ENCODE measurements around the gene PTPRN2. TPM values are rescaled to one million over a fixed set of nuclear protein-coding genes. Genes with fewer than 3 reads are reported as not detected.

PTPRN2 gene
- polyA plus RNA-seq, 6 donors from 2014 or later: 1.4 to 4.6 (median 3.8) TPM

DNA sequence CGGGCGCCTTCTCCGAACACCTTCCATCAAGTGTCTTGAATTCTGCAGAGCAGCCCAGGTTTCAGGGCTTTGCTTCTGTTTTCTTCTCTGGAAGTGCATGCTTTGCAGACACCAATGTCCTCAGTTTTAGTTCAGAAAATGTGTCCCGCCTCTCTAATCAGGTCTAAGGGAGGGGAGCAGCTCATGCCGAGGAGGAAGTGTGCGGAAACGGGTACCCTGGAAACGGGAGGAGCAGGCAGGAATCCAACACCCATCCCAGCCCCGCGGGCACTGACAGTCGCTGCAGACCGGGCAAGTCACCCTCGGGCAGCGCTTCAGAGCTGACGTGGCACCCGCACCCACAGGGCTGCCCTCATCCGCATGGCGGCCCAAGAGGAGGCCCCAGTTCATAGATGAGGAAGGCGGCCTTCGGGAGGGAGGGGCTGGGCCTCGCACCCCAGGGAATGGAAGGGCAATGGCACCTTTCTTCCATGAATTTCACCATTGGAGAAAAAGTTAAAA lies 912.1 kb downstream of the PTPRN2 start:
- Mint-ChIP-seq H3K27ac (no peak overlapping the region), H3K4me3 (no peak overlapping the region), H3K9me3 (peaks cover 0 to 3% (median 0%) of the 10 kb centered on the region in 7 donors), H3K36me3 (no peaks in the 10 kb centered on the region), H3K27me3 (peaks cover 42 to 64% (median 55%) of the 10 kb centered on the region in 3 donors), H3K4me1 (peaks cover 0 to 3% (median 0%) of the 10 kb centered on the region in 3 donors)
- DNase-seq: no peak
- no peak for ATAC-seq (ENCODE audit: low read depth in 2 of 2)

- Mint-ChIP-seq H3K27ac (no peak overlapping the region), H3K36me3 (no peaks in the 10 kb centered on the region), H3K4me1 (peaks cover 0 to 9% (median 2%) of the 10 kb centered on the region in 3 donors), H3K27me3 (peaks cover 40 to 64% (median 50%) of the 10 kb centered on the region in 3 donors), H3K9me3 (peaks cover 0 to 3% (median 0%) of the 10 kb centered on the region in 7 donors), H3K4me3 (no peak overlapping the region)
- no peak for ATAC-seq (ENCODE audit: low read depth in 2 of 2)
- DNase-seq: no peak
These were observed 912.8 kb downstream of the PTPRN2 start for GRCh38 chr7:157674715-157675426.

DNA sequence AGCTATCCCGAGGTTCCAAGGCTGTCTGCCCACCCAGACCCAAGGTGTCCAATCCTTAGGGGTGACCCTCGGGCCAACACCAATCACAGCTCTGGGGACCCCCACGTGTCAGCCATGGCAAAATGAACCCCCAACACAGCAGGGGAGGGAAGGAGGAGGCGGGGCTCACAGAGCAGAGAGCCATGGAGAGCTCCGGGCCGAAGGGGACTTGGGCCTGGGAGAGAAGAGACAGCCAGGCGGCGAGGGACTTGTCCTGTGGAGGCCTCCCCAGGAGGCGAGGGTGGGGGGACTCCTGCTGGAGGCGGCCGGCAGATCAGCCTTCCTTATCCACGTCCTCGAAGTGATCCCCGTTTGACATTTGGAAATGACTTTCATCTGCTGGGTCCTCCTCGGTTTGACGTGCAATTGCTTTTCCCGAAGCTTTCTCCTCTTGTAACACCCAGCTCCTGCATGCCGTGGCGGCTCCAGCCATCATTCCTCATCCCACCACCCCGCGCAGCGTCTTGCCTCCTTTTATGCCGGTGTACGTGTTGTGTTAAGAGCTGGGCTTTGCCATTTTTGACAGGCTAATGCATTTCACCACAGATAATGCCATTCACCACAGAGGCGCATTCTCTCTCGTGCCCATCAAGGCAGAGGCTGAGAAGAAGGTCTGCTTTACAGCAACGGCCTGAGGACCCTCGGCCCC lies 913.5 kb downstream of the PTPRN2 start:
- Mint-ChIP-seq H3K4me3 (no peak overlapping the region), H3K27ac (peak overlapping the region in 1 of 6 donors; percentile 42), H3K9me3 (peaks cover 0 to 3% (median 0%) of the 10 kb centered on the region in 7 donors), H3K27me3 (peaks cover 37 to 64% (median 51%) of the 10 kb centered on the region in 3 donors), H3K36me3 (no peaks in the 10 kb centered on the region), H3K4me1 (peaks cover 7 to 16% (median 9%) of the 10 kb centered on the region in 3 donors)
- ATAC-seq (ENCODE audit: low read depth in 2 of 2): no peak
- DNase-seq: no peak

GRCh38 chr7:157673573-157673972 lies 914.0 kb downstream of the PTPRN2 start:
- peaks cover 0 to 3% (median 0%) of the 10 kb centered on the region in 7 donors for H3K9me3 Mint-ChIP-seq
- H3K36me3 Mint-ChIP-seq: no peaks in the 10 kb centered on the region
- no peak overlapping the region for H3K4me3 Mint-ChIP-seq
- H3K4me1 Mint-ChIP-seq: peaks cover 9 to 22% (median 13%) of the 10 kb centered on the region in 3 donors
- H3K27me3 Mint-ChIP-seq: peaks cover 31 to 64% (median 51%) of the 10 kb centered on the region in 3 donors
- no peak for DNase-seq
- no peak for ATAC-seq (ENCODE audit: low read depth in 2 of 2)
- no peak overlapping the region for H3K27ac Mint-ChIP-seq

- Mint-ChIP-seq H3K4me3 (no peak overlapping the region), H3K27me3 (peaks cover 20 to 51% (median 39%) of the 10 kb centered on the region in 3 donors), H3K27ac (no peak overlapping the region), H3K36me3 (no peaks in the 10 kb centered on the region), H3K4me1 (peaks cover 11 to 26% (median 19%) of the 10 kb centered on the region in 3 donors), H3K9me3 (peaks cover 0 to 1% (median 0%) of the 10 kb centered on the region in 7 donors)
- DNase-seq: no peak
- no peak for ATAC-seq (ENCODE audit: low read depth in 2 of 2)
These were observed 916.0 kb downstream of the PTPRN2 start for GRCh38 chr7:157671358-157672255.

DNA sequence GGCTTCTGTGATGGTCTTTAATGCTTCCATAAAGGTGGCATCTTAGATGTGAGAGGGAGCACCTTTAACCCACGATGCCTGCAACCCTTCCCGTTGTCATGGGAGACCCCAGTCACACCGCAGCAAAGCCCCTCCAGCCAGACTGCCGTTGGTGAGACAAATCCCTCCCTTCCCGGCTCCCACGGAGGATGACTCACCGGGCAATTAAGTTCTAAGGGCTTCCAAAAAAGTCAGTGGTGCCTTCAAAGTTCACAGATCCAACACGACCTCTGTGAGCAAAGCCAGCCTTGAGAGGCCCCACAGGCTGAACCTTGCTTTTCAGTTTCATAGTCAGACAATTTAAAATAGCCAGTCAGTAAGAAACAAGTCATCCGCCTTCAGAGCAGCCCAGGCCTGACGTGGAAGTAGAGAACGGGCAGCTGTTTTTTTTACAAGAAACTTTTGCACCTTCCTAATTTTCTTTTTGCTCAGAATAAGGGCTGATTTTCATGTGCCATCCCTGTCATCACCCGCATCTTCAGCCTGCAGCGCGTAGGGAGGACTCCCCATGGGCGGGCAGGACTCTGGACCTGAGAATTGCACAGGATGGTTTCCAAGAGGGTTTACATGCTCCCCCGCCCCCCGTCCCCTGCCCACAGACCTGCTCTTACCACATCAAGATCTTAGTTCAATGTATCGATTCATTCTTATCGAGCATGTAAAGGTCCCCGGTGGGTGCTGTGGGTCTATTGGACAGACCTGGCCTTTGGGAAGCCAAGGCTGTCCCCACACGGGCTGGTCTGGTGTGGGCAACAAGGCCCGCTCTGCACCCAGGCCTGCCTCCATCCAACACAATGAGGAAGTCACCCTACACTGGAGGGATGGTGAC lies 916.9 kb downstream of the PTPRN2 start:
- ATAC-seq (ENCODE audit: low read depth in 2 of 2) (no peak), DNase-seq (no peak)
- Mint-ChIP-seq H3K4me1 (peaks cover 11 to 26% (median 19%) of the 10 kb centered on the region in 3 donors), H3K36me3 (no peaks in the 10 kb centered on the region), H3K4me3 (peak overlapping the region in 1 of 8 donors; percentile 6), H3K27ac (no peak overlapping the region), H3K9me3 (peaks cover 0 to 1% (median 0%) of the 10 kb centered on the region in 7 donors), H3K27me3 (peaks cover 20 to 43% (median 30%) of the 10 kb centered on the region in 3 donors)

GRCh38 chr7:157669768-157670351 lies 917.8 kb downstream of the PTPRN2 start:
- Mint-ChIP-seq H3K4me3 (peak overlapping the region in 5 of 8 donors; percentile 10 to 69 (median 37)), H3K4me1 (peaks cover 11 to 26% (median 19%) of the 10 kb centered on the region in 3 donors), H3K9me3 (peaks cover 0 to 9% (median 0%) of the 10 kb centered on the region in 7 donors), H3K27ac (no peak overlapping the region), H3K27me3 (peaks cover 20 to 37% (median 23%) of the 10 kb centered on the region in 3 donors), H3K36me3 (no peaks in the 10 kb centered on the region)
- no peak for DNase-seq
- no peak for ATAC-seq (ENCODE audit: low read depth in 2 of 2)

DNA sequence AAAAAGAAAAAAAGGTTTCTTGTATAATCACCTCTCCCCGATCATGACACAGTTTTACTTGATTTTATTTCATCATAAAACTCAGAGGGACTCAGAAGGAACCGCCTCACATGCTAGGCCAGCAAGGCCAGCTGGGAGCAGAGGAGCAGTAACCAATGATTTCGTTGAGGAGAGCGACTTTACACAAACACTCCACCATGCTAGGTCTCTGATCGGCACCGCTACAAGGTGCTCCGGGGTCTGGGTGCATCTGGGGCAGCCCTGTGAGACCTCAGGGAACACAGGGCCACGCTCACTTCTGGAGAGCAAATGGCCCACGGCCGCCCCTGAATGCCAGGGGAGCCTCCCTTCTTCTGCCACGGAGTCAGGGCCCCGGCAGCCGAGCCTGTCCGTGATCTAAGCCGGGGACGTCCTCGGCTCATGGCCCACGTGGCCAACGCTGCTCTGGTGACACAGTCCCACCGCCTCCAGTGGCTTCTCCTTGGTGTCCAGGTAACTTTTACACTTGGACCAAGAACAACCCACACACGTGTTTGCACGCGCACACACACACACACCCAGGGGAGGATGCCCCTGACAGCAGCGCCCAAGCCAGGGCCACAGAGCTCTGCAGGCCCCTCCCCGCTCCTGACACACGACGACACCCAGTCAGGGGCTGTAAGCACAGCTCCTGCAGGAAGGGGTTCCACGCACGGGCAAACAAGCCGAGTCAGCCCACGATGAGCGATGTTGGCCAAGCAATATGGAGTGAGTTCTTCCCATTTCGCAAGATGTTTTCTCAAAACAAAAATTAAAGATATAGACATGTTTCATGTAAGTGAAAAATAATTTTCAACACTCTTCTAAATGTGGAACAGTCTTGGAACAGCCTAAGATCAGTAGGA lies 918.5 kb downstream of the PTPRN2 start:
- DNase-seq: no peak
- ATAC-seq (ENCODE audit: low read depth in 2 of 2): no peak
- Mint-ChIP-seq H3K27ac (peak overlapping the region in 2 of 6 donors; percentile 74 to 77), H3K9me3 (peaks cover 0 to 9% (median 0%) of the 10 kb centered on the region in 7 donors), H3K27me3 (peaks cover 16 to 30% (median 16%) of the 10 kb centered on the region in 3 donors), H3K36me3 (no peaks in the 10 kb centered on the region), H3K4me1 (peaks cover 11 to 26% (median 19%) of the 10 kb centered on the region in 3 donors), H3K4me3 (peak overlapping the region in 5 of 8 donors; percentile 32 to 69 (median 60))

- Mint-ChIP-seq H3K4me1 (peaks cover 11 to 26% (median 19%) of the 10 kb centered on the region in 3 donors), H3K27ac (peak overlapping the region in 2 of 6 donors; percentile 74 to 77), H3K27me3 (peaks cover 12 to 25% (median 16%) of the 10 kb centered on the region in 3 donors), H3K4me3 (peak overlapping the region in 4 of 8 donors; percentile 27 to 71 (median 44)), H3K36me3 (no peaks in the 10 kb centered on the region), H3K9me3 (peaks cover 0 to 9% (median 0%) of the 10 kb centered on the region in 7 donors)
- DNase-seq: no peak
- ATAC-seq (ENCODE audit: low read depth in 2 of 2): no peak
These were observed 919.3 kb downstream of the PTPRN2 start for GRCh38 chr7:157668221-157668883.

DNA sequence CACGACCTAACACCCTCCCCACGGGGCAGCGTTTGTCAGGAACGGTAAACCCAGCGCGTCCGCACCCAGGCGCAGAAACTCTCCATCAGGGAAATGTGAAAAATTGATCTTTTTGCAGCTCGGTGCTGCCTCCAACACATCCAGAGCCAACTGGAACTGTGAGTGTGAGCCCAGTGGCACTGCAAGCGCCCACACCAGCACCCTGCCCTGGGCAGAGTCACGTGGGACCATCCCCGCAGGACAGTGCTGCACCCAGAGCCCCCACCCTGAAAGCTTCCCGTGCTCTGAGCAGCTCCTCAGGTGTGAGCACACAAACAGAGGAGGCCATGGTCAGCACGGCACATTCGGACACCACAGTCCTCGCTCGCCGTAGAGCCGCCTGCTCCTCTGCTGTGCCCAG lies 919.9 kb downstream of the PTPRN2 start:
- ATAC-seq (ENCODE audit: low read depth in 2 of 2) (no peak), DNase-seq (no peak)
- Mint-ChIP-seq H3K27ac (peak overlapping the region in 1 of 6 donors; percentile 24), H3K4me3 (no peak overlapping the region), H3K27me3 (peaks cover 12 to 25% (median 12%) of the 10 kb centered on the region in 3 donors), H3K9me3 (peaks cover 0 to 9% (median 0%) of the 10 kb centered on the region in 7 donors), H3K36me3 (no peaks in the 10 kb centered on the region), H3K4me1 (peaks cover 11 to 26% (median 19%) of the 10 kb centered on the region in 3 donors)
